HG03354 (cell line): Measurements from ENCODE around the gene CTNNA3.
A peak's percentile ranks its signal among the peaks of the same experiment; 100 is the strongest.

ENCODE experiments used
- ATAC-seq: cut with Tn5 transposase; IDR thresholded peaks from one replicate; pipeline ENCODE4 v1.9.1; 2021; ENCODE audit warnings: mild to moderate bottlenecking; ENCODE audit not compliant: unreplicated experiment, poor library complexity, severe bottlenecking

Gene CTNNA3

GRCh38 chr10:65907199-65907712 is 1788.7 kb downstream of the CTNNA3 start:
- no peak for ATAC-seq

- no peak for ATAC-seq
Observed at GRCh38 chr10:65903620-65904019, 1792.4 kb downstream of the CTNNA3 start.

GRCh38 chr10:65900271-65900670 is 1795.7 kb downstream of the CTNNA3 start:
- no peak for ATAC-seq

DNA sequence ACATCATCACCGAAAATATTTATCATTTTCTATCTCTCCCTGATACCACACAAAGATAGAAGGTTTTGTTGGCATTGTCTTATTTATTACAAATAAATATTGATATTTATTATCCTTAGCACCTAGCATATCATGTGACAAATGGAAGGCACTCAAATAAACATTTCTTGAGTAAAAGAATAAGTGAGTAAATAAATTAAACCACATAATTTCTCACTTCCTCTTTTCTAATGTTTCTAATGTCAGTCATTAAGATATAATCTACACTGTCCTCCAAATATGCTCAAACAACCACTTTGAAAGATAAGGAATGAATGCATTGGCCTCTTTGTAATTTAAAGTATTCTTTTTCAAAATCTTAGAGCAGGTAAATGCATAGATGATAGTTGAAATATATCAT is 1797.9 kb downstream of the CTNNA3 start:
- no peak for ATAC-seq

- ATAC-seq: no peak
Observed at GRCh38 chr10:65894961-65895360, 1801.0 kb downstream of the CTNNA3 start.

- no peak for ATAC-seq
Observed at GRCh38 chr10:65894379-65894778, 1801.6 kb downstream of the CTNNA3 start.

GRCh38 chr10:65893676-65894075 is 1802.3 kb downstream of the CTNNA3 start:
- no peak for ATAC-seq

- no peak for ATAC-seq
Observed at GRCh38 chr10:65892284-65892683, 1803.7 kb downstream of the CTNNA3 start.

- peak; percentile 80 for ATAC-seq
Observed at GRCh38 chr10:65891073-65891981, 1804.7 kb downstream of the CTNNA3 start.

DNA sequence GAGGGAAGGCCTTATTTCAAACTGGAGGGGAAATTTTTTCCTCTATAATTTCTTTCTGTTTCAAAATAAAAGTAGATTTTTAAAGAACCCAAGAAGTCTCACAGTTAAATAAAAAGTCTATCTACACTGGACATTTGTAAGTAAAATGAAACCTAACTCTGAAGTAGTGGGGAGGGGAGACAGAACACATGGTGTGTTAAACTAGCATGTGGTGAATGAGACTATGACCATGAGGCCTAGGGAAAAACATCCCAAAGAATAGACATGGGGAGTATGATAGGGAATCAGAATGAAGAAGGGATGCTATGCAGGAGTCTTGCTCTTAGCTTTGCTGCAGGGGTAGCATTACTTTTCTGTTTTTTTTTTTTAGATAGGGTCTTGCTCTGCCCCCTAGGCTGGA is 1831.5 kb downstream of the CTNNA3 start:
- ATAC-seq: no peak

DNA sequence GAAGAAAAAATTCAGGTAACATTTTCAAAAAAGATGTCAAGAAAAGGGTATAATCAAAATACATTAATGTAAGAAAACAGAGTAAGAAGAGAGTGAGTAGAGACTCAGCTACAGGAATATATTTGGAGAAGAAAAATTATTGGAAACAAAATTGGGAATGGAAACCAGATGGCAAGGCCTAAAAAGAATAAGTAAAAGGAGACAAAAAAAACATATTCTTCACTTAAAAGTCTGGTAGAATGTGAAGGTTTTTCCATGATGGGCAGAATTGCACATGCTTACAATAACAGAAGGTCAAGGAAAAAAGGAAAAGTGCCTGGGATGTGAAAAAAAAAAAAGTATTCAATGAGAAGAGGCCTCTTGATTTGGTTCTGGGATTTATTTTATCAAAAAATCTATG is 1832.0 kb downstream of the CTNNA3 start:
- ATAC-seq: no peak
